IMR-90 (cell line): Measurements from ENCODE around the gene C12orf75. TPM values are rescaled to one million over a fixed set of nuclear protein-coding genes. Genes with fewer than 3 reads are reported as not detected.

Experiments
- ATAC-seq: fragments of 200-7000 bp; cut with Tn5 transposase; 2 replicates; pipeline ENCODE4 v1.9.1; 2020; ENCODE audit warnings: low read depth, mild to moderate bottlenecking, moderate library complexity
- BruUV-seq: library from RNA; stranded (reverse); fragments of 400-500 nt; replicated peaks from 2 replicates; lab custom pipeline; 2021; lab: Mats Ljungman, UMichigan
- CTCF ChIA-PET: fragments of 300-600 bp; formaldehyde crosslinking; extraction: SDS; loops from one replicate; lab custom pipeline; 2021; ENCODE audit warnings: antibody characterized with exemption; lab: Yijun Ruan, JAX
- POLR2A ChIA-PET: fragments of 300-600 bp; sonication (Branson Sonifier 250); formaldehyde crosslinking; loops from one replicate; lab custom pipeline; 2022; ENCODE audit warnings: antibody characterized with exemption; ENCODE audit not compliant: unreplicated experiment; lab: Charles Lee
- DNase-seq: peaks from one replicate; pipeline ENCODE4 v3.0.0; 2013
- H2AFZ ChIP-seq: replicated peaks from 2 replicates; pipeline ENCODE3; 2013; ENCODE audit warnings: low read length, mild to moderate bottlenecking; ENCODE audit not compliant: poor library complexity
- H2AK5ac ChIP-seq: 2 replicates; pipeline ENCODE4 v1.6.1; 2013; ENCODE audit warnings: low read depth, low read length, inconsistent platforms
- H2AK9ac ChIP-seq: replicated peaks from 2 replicates; pipeline ENCODE3; 2013; ENCODE audit warnings: mild to moderate bottlenecking, low read depth, low read length, moderate library complexity; ENCODE audit not compliant: poor library complexity
- H2BK120ac ChIP-seq: 2 replicates; pipeline ENCODE4 v1.6.1; 2013; ENCODE audit warnings: low read depth, low read length, inconsistent platforms
- H2BK15ac ChIP-seq: 3 replicates; pipeline ENCODE4 v1.6.1; 2013; ENCODE audit warnings: low read depth, low read length, inconsistent platforms
- H2BK20ac ChIP-seq: 2 replicates; pipeline ENCODE4 v1.6.1; 2013; ENCODE audit warnings: low read depth, mild to moderate bottlenecking, inconsistent platforms, low read length, moderate library complexity
- H2BK5ac ChIP-seq: 2 replicates; pipeline ENCODE4 v1.6.1; 2013; ENCODE audit warnings: mild to moderate bottlenecking, low read depth, low read length, inconsistent platforms; ENCODE audit not compliant: poor library complexity, severe bottlenecking
- H3K14ac ChIP-seq: replicated peaks from 2 replicates; pipeline ENCODE4 v1.6.1; 2013; ENCODE audit warnings: low read depth, low read length, inconsistent platforms
- H3K18ac ChIP-seq: 2 replicates; pipeline ENCODE4 v1.6.1; 2013; ENCODE audit warnings: low read depth, low read length, control low read depth
- H3K23ac ChIP-seq: 2 replicates; pipeline ENCODE4 v1.6.1; 2013; ENCODE audit warnings: low read depth, low read length, inconsistent platforms
- H3K27ac ChIP-seq: 2 replicates; pipeline ENCODE4 v1.5.1; 2013; ENCODE audit warnings: mild to moderate bottlenecking, control low read depth, low read length; ENCODE audit not compliant: insufficient read depth
- H3K27me3 ChIP-seq: 2 replicates; pipeline ENCODE4 v1.6.1; 2013; ENCODE audit warnings: low read length; ENCODE audit not compliant: control insufficient read depth, insufficient read depth
- H3K36me3 ChIP-seq: 2 replicates; pipeline ENCODE4 v1.6.1; 2013; ENCODE audit warnings: low read length, mixed read lengths; ENCODE audit not compliant: control insufficient read depth, insufficient read depth
- H3K4ac ChIP-seq: 2 replicates; pipeline ENCODE4 v1.6.1; 2013; ENCODE audit warnings: low read depth, low read length, inconsistent platforms
- H3K4me1 ChIP-seq: 2 replicates; pipeline ENCODE4 v1.6.1; 2013; ENCODE audit warnings: low read length, mixed read lengths; ENCODE audit not compliant: control insufficient read depth, insufficient read depth
- H3K4me2 ChIP-seq: 2 replicates; pipeline ENCODE4 v1.6.1; 2013; ENCODE audit warnings: low read depth, mild to moderate bottlenecking, control low read depth, low read length, moderate library complexity
- H3K4me3 ChIP-seq: 2 replicates; pipeline ENCODE4 v1.5.1; 2013; ENCODE audit warnings: low read depth, mild to moderate bottlenecking, control low read depth, low read length, moderate library complexity; ENCODE audit not compliant: insufficient read depth
- H3K56ac ChIP-seq: 2 replicates; pipeline ENCODE4 v1.6.1; 2013; ENCODE audit warnings: low read length, inconsistent platforms; ENCODE audit not compliant: insufficient read depth; ENCODE audit errors: extremely low read depth
- H3K79me1 ChIP-seq, 2 experiments: 2 replicates each; pipeline ENCODE4 v1.6.1; 2013; ENCODE audit warnings: low read length in 2 of 2, inconsistent platforms in 1 of 2, low read depth in 1 of 2
- H3K9ac ChIP-seq: 2 replicates; pipeline ENCODE4 v1.6.1; 2013; ENCODE audit warnings: low read depth, low read length, control low read depth
- H3K9me1 ChIP-seq: 2 replicates; pipeline ENCODE4 v1.6.1; 2013; ENCODE audit warnings: low read length, inconsistent platforms; ENCODE audit not compliant: insufficient read depth
- H3K9me3 ChIP-seq: 2 replicates; pipeline ENCODE4 v1.6.1; 2013; ENCODE audit warnings: low read length; ENCODE audit not compliant: control insufficient read depth, insufficient read depth
- H4K20me1 ChIP-seq: 2 replicates; pipeline ENCODE4 v1.6.1; 2013; ENCODE audit warnings: low read length, inconsistent platforms; ENCODE audit not compliant: insufficient read depth
- H4K5ac ChIP-seq: 2 replicates; pipeline ENCODE4 v1.6.1; 2013; ENCODE audit warnings: mild to moderate bottlenecking, low read depth, low read length, control low read depth
- H4K8ac ChIP-seq, 2 experiments: 2 replicates each; pipeline ENCODE4 v1.6.1; 2013; ENCODE audit warnings: low read depth in 2 of 2, low read length in 2 of 2, control low read depth in 1 of 2, inconsistent platforms in 1 of 2
- H4K91ac ChIP-seq: 2 replicates; pipeline ENCODE4 v1.6.1; 2013; ENCODE audit warnings: low read depth, low read length, inconsistent platforms; ENCODE audit not compliant: insufficient read depth
- BHLHE40 ChIP-seq: fragments of 150-350 bp; IDR thresholded peaks from 2 replicates; pipeline ENCODE4 v1.6.1; 2016; ENCODE audit warnings: mild to moderate bottlenecking, low read depth, low read length
- CEBPB ChIP-seq: IDR thresholded peaks from 2 replicates; pipeline ENCODE4 v1.6.1; 2012; ENCODE audit warnings: low read depth, low read length, improper control_type of control experiment
- CHD1 ChIP-seq: IDR thresholded peaks from 2 replicates; pipeline ENCODE4 v1.6.1; 2012; ENCODE audit warnings: low read depth, low read length, improper control_type of control experiment
- CTCF ChIP-seq: conservative IDR thresholded peaks from 2 replicates; pipeline ENCODE4 v1.5.1; 2012; ENCODE audit warnings: mild to moderate bottlenecking, low read depth, low read length, improper control_type of control experiment
- ELK1 ChIP-seq: fragments of 150-350 bp; IDR thresholded peaks from 2 replicates; pipeline ENCODE4 v1.6.1; 2016; ENCODE audit warnings: low read depth, mild to moderate bottlenecking, low read length, moderate library complexity, borderline replicate concordance
- FOS ChIP-seq: fragments of 150-350 bp; IDR thresholded peaks from 2 replicates; pipeline ENCODE4 v1.6.1; 2016; ENCODE audit warnings: low read depth, low read length
- MAFK ChIP-seq: IDR thresholded peaks from 2 replicates; pipeline ENCODE4 v1.6.1; 2012; ENCODE audit warnings: low read depth, low read length, improper control_type of control experiment
- MAZ ChIP-seq: IDR thresholded peaks from 2 replicates; pipeline ENCODE4 v1.6.1; 2012; ENCODE audit warnings: low read depth, mild to moderate bottlenecking, low read length, improper control_type of control experiment, moderate library complexity, borderline replicate concordance
- MXI1 ChIP-seq: IDR thresholded peaks from 2 replicates; pipeline ENCODE4 v1.6.1; 2012; ENCODE audit warnings: low read depth, mild to moderate bottlenecking, low read length, moderate library complexity, borderline replicate concordance
- NFE2L2 ChIP-seq: fragments of 150-350 bp; IDR thresholded peaks from 2 replicates; pipeline ENCODE4 v1.6.1; 2016; ENCODE audit warnings: low read depth, mild to moderate bottlenecking, low read length
- POLR2A ChIP-seq: IDR thresholded peaks from 2 replicates; pipeline ENCODE4 v1.6.1; 2012; ENCODE audit warnings: mild to moderate bottlenecking, low read depth, low read length
- RAD21 ChIP-seq: IDR thresholded peaks from 2 replicates; pipeline ENCODE4 v1.6.1; 2012; ENCODE audit warnings: low read length, improper control_type of control experiment
- RCOR1 ChIP-seq: IDR thresholded peaks from 2 replicates; pipeline ENCODE4 v1.6.1; 2012; ENCODE audit warnings: mild to moderate bottlenecking, low read length, improper control_type of control experiment; ENCODE audit not compliant: insufficient replicate concordance
- RFX5 ChIP-seq: IDR thresholded peaks from 2 replicates; pipeline ENCODE4 v1.8.0; 2012; ENCODE audit warnings: low read depth, mild to moderate bottlenecking, low read length, moderate library complexity
- SMC3 ChIP-seq: fragments of 150-350 bp; IDR thresholded peaks from 2 replicates; pipeline ENCODE4 v1.6.1; 2016; ENCODE audit warnings: low read depth, mild to moderate bottlenecking, antibody characterized with exemption, low read length, moderate library complexity
- USF2 ChIP-seq: fragments of 150-350 bp; IDR thresholded peaks from 2 replicates; pipeline ENCODE4 v1.6.1; 2017; ENCODE audit warnings: mild to moderate bottlenecking, antibody characterized with exemption, low read length, low read depth
- WGBS, 2 experiments: methylation state at CpG; one replicate each; pipeline versions ENCODE4 v1.1.5 to v1.1.7; 2013; ENCODE audit warnings: missing lambda C conversion rate in 2 of 2; ENCODE audit not compliant: insufficient read length in 1 of 2; ENCODE audit errors: extremely low coverage in 2 of 2; 5-methylcytosine and 5-hydroxymethylcytosine counted together
- dilution Hi-C: fragments of 300-500 bp; cut with HindIII; formaldehyde crosslinking; loops from one replicate; pipeline ENCODE4 v1.14.3; 2018; ENCODE audit warnings: low sequenced_read_pairs; ENCODE audit not compliant: unreplicated experiment
- in situ Hi-C: fragments of 300-500 bp; cut with MboI; formaldehyde crosslinking; loops from 3 replicates; pipeline ENCODE4 v1.14.3; 2019; ENCODE audit warnings: low sequenced_read_pairs, inconsistent platforms, mixed read lengths
- intact Hi-C: fragments of 100-400 bp; cut with micrococcal nuclease; formaldehyde crosslinking; loops from 2 replicates; pipeline ENCODE4 v1.10.0; 2022
- polyA plus RNA-seq, 3 experiments: library from polyadenylated mRNA; depleted of rRNA; stranded (reverse); fragments of >200 nt; gene quantifications; 2 replicates each; pipeline ENCODE4 v1.2.3, GENCODE V29; 2012; ENCODE audit warnings: low replicate concordance in 1 of 3
- total RNA-seq: library from RNA; depleted of rRNA; stranded (reverse); fragments of >200 nt; gene quantifications from 2 replicates; pipeline ENCODE4 v1.2.3, GENCODE V29; 2012

C12orf75 gene
- total and polyA plus RNA-seq, 2 of the 4 experiments (the other 2 are of a cell fraction) = 145 to 278 TPM

GRCh38 chr12:105386431-105386830 lies 55.9 kb downstream of the C12orf75 start:
- Histone ChIP-seq H4K20me1 (peaks cover 3% of the 10 kb centered on the region; the same call in 1 of the 2 replicates), H2BK5ac (no peak overlapping the region), H2AFZ (no peak overlapping the region), H3K27me3 (no peaks in the 10 kb centered on the region), H3K4me2 (no peak overlapping the region), H4K8ac (no peak overlapping the region), H2BK15ac (no peak overlapping the region), H3K4me1 (peaks cover 9% of the 10 kb centered on the region), H2BK120ac (no peak overlapping the region), H2BK20ac (no peak overlapping the region), H3K79me1 (peaks cover 0 to 17% of the 10 kb centered on the region in 2 experiments; a peak in 2 of 4 replicates), H3K14ac (no peak overlapping the region), H3K9ac (no peak overlapping the region), H4K5ac (no peak overlapping the region), H2AK5ac (no peak overlapping the region), H4K91ac (no peak overlapping the region), H2AK9ac (no peak overlapping the region), H3K4ac (no peak overlapping the region), H3K27ac (no peak overlapping the region), H3K9me1 (peaks cover 21% of the 10 kb centered on the region), H3K9me3 (no peaks in the 10 kb centered on the region), H3K18ac (no peak overlapping the region), H3K56ac (no peak overlapping the region), H3K23ac (no peak overlapping the region), H3K36me3 (no peaks in the 10 kb centered on the region; the same call in 1 of the 2 replicates), H3K4me3 (no peak overlapping the region)
- dilution Hi-C loops (no loop called here), in situ Hi-C loops (loop anchor here (25.0 kb wide), 1 partner anchor 174 kb away; no protein-coding TSS in a partner anchor), intact Hi-C loops (no loop called here)
- no peak for TF ChIP-seq SMC3
- TF ChIP-seq RCOR1 = no peak
- no peak for TF ChIP-seq BHLHE40
- no peak for TF ChIP-seq CTCF
- TF ChIP-seq NFE2L2 = no peak
- TF ChIP-seq RFX5 = no peak
- TF ChIP-seq RAD21 = no peak
- no peak for TF ChIP-seq CEBPB
- no peak for TF ChIP-seq FOS
- no peak for TF ChIP-seq USF2
- TF ChIP-seq POLR2A = no peak
- TF ChIP-seq MAFK = no peak
- no peak for TF ChIP-seq ELK1
- TF ChIP-seq CHD1 = no peak
- no peak for TF ChIP-seq MXI1
- TF ChIP-seq MAZ = no peak
- DNase-seq = no peak
- ATAC-seq = no peak
- ChIA-PET CTCF (no interaction called here), POLR2A (no interaction called here)
- no TSS peak for BruUV-seq
- WGBS, 2 experiments = 100% methylated on average over 3 of the region's 3 CpGs; no CpG with 5 or more reads in 1 of the 2 experiments
